GM19397 (cell line): ENCODE data around the gene AQP1.
A peak's percentile ranks its signal among the peaks of the same experiment; 100 is the strongest.

ENCODE experiments used
- ATAC-seq: cut with Tn5 transposase; IDR thresholded peaks from one replicate; pipeline ENCODE4 v1.9.1; 2021; ENCODE audit warnings: mild to moderate bottlenecking, moderate library complexity; ENCODE audit not compliant: unreplicated experiment

The AQP1 gene

GRCh38 chr7:30933124-30933974 is 21.7 kb downstream of the AQP1 start:
- no peak for ATAC-seq

- no peak for ATAC-seq
Measured at GRCh38 chr7:30934225-30934624, 22.6 kb downstream of the AQP1 start.

GRCh38 chr7:30934732-30935568 is 23.3 kb downstream of the AQP1 start:
- no peak for ATAC-seq

GRCh38 chr7:30935569-30935877 is 23.9 kb downstream of the AQP1 start:
- no peak for ATAC-seq

GRCh38 chr7:30936650-30937245 is 25.1 kb downstream of the AQP1 start:
- ATAC-seq = no peak

GRCh38 chr7:30937416-30937815 is 25.8 kb downstream of the AQP1 start:
- no peak for ATAC-seq

GRCh38 chr7:30938435-30939316 is 27.0 kb downstream of the AQP1 start:
- peak; percentile 81 for ATAC-seq

GRCh38 chr7:30941582-30942323 is 30.1 kb downstream of the AQP1 start:
- no peak for ATAC-seq

GRCh38 chr7:30950197-30950596 is 38.5 kb downstream of the AQP1 start:
- ATAC-seq = no peak

- no peak for ATAC-seq
Measured at GRCh38 chr7:30954914-30955313, 43.3 kb downstream of the AQP1 start.

- no peak for ATAC-seq
Measured at GRCh38 chr7:30956704-30957103, 45.1 kb downstream of the AQP1 start.

- no peak for ATAC-seq
Measured at GRCh38 chr7:30963842-30964241, 52.2 kb downstream of the AQP1 start, which contains the start of gene GHRHR. GHRHR (plus strand) TSS chr7:30963953; CDS start chr7:30964069, 116 bp downstream.

GRCh38 chr7:30965372-30965771 is 53.7 kb downstream of the AQP1 start:
- ATAC-seq = no peak

- no peak for ATAC-seq
Measured at GRCh38 chr7:30965883-30966282, 54.2 kb downstream of the AQP1 start.

- ATAC-seq = no peak
Measured at GRCh38 chr7:30968294-30968693, 56.6 kb downstream of the AQP1 start.

- ATAC-seq = no peak
Measured at GRCh38 chr7:30968747-30969603, 57.3 kb downstream of the AQP1 start.

GRCh38 chr7:30969604-30969970 is 57.9 kb downstream of the AQP1 start:
- no peak for ATAC-seq

GRCh38 chr7:30970074-30970473 is 58.4 kb downstream of the AQP1 start:
- ATAC-seq = no peak

- no peak for ATAC-seq
Measured at GRCh38 chr7:30970594-30971094, 59.0 kb downstream of the AQP1 start.
